HG02938 (cell line): ENCODE measurements around the gene GOLM1.

ENCODE experiments used
- ATAC-seq: cut with Tn5 transposase; IDR thresholded peaks from one replicate; pipeline ENCODE4 v1.9.1; 2021; ENCODE audit warnings: mild to moderate bottlenecking, moderate library complexity; ENCODE audit not compliant: unreplicated experiment

GOLM1 gene

GRCh38 chr9:85994191-85994590, 105.2 kb downstream of the GOLM1 start:
- no peak for ATAC-seq

- no peak for ATAC-seq
These were observed 112.1 kb downstream of the GOLM1 start for GRCh38 chr9:85987236-85987635.

GRCh38 chr9:85984457-85984856, 114.9 kb downstream of the GOLM1 start:
- no peak for ATAC-seq

GRCh38 chr9:85981369-85981768, 118.0 kb downstream of the GOLM1 start:
- ATAC-seq: no peak

- no peak for ATAC-seq
These were observed 120.9 kb downstream of the GOLM1 start for GRCh38 chr9:85978496-85978895.
